ENCODE measurements around the gene CBFB. TPM values are rescaled to one million over a fixed set of nuclear protein-coding genes. Genes with fewer than 3 reads are reported as not detected.

Gene CBFB
- total RNA-seq, 6 experiments from 2014 or later = 7.9 to 23.3 (median 18.9) TPM

DNA sequence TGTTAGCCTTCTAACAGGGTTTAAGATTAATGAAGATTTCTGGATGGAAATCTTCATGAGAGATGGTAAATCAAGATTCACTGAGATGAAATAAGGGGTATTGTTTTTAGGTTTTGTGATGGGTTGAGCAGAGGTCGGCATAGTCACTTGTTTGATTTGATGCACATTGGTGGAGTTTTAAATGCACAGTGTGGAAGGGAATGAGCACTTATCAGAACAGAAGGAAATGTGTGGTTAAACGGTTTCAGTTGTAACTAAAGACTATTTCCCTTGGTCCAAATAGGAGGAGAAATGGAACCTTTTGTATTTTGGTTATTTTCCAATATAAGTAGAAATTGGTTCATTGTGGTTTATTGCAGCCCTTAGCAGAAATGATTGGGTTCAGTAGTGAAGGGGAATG is 34.1 kb downstream of the CBFB start:
- no peak for TF ChIP-seq POLR2A (IDR thresholded peaks at IDR 0.05)
- TF ChIP-seq, protein P1, sequence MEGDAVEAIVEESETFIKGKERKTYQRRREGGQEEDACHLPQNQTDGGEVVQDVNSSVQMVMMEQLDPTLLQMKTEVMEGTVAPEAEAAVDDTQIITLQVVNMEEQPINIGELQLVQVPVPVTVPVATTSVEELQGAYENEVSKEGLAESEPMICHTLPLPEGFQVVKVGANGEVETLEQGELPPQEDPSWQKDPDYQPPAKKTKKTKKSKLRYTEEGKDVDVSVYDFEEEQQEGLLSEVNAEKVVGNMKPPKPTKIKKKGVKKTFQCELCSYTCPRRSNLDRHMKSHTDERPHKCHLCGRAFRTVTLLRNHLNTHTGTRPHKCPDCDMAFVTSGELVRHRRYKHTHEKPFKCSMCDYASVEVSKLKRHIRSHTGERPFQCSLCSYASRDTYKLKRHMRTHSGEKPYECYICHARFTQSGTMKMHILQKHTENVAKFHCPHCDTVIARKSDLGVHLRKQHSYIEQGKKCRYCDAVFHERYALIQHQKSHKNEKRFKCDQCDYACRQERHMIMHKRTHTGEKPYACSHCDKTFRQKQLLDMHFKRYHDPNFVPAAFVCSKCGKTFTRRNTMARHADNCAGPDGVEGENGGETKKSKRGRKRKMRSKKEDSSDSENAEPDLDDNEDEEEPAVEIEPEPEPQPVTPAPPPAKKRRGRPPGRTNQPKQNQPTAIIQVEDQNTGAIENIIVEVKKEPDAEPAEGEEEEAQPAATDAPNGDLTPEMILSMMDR (IDR thresholded peaks at IDR 0.05) = no peak
- ATAC-seq = no peak

DNA sequence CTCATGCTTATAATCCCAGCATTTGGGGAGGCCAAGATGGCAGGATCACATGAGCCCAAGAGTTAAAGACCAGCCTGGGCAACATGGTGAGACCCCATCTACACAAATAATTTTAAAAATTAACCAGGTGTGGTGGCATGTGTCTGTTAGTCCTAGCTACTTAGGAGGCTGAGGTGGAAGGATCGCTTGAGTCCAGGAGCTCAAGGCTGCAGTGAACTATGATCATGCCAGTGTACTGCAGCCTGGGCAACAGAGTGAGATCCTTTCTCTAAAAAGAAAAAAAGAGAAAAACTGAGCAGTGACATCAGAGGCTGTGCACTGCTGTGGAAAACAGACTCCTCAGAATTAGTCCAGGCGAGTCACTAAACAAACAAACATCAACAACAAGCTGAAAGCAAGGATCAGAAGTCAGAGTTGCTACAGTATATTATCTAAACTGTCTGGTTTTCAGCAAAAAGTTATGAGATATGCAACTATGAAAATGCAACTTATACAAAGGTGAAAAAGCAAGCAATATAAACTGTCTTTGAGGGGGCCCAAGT is 39.3 kb downstream of the CBFB start:
- intact Hi-C loops (cut with DNase I) = no loop called here
- 92% methylated on average over 2 of the region's 2 CpGs for WGBS (ENCODE audit: insufficient coverage, low coverage, low lambda C conversion rate, missing lambda C conversion rate)
- Histone ChIP-seq H3K4me3 (no peak overlapping the region), H3K27me3 (no peaks in the 10 kb centered on the region), H3K9me3 (no peaks in the 10 kb centered on the region), H3K4me1 (no peaks in the 10 kb centered on the region), H3K36me3 (peaks cover 0 to 29% (median 3%) of the 10 kb centered on the region in 4 donors), H3K27ac (no peak overlapping the region)
- TF ChIP-seq, protein P1 (IDR thresholded peaks at IDR 0.05) = no peak
- no peak for TF ChIP-seq POLR2A (IDR thresholded peaks at IDR 0.05)
- peak in 1 of 4 donors; percentile 75 for ATAC-seq
- DNase-seq = no peak

More for the DNA sequence above, 34.1 kb downstream of the CBFB start:
- Histone ChIP-seq H3K27me3 (no peaks in the 10 kb centered on the region), H3K27ac (no peak overlapping the region), H3K4me1 (no peaks in the 10 kb centered on the region), H3K4me3 (no peak overlapping the region), H3K36me3 (peaks cover 0 to 12% (median 0%) of the 10 kb centered on the region in 4 donors), H3K9me3 (no peaks in the 10 kb centered on the region)
- no peak for DNase-seq
- intact Hi-C loops (cut with DNase I) = no loop called here
- WGBS (ENCODE audit: insufficient coverage, low coverage, low lambda C conversion rate, missing lambda C conversion rate) = 33% methylated on average over 2 of the region's 2 CpGs

DNA sequence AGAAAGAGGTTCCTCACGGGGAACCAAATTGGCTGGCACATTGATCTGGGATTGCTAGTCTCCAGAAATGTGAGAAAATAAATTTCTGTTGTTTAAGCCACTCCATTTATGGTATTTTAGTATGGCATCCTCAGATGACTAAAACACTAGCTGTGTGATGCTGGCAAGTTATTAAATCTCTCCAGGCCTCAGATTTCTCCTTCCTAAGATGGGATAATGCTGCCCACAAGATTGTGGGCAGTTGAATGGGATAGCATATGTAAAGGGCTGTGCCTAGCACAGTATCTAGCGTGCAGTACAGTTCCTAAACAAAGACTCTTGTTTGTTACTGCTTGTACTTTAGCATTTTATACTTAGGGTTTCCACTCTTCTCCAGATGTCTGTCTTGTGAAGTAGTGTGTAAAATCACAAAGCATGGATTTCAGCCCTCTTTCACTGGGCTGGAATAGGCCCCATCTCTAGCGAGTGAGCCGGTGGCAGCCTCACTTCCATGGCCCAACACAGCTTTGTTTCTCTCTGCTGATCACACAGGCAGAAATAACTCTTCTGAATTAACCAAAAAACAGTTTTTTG is 42.6 kb downstream of the CBFB start:
- Histone ChIP-seq H3K9me3 (no peaks in the 10 kb centered on the region), H3K4me1 (no peaks in the 10 kb centered on the region), H3K4me3 (no peak overlapping the region), H3K36me3 (peaks cover 0 to 38% (median 6%) of the 10 kb centered on the region in 4 donors), H3K27me3 (no peaks in the 10 kb centered on the region), H3K27ac (no peak overlapping the region)
- intact Hi-C loops (cut with DNase I) = no loop called here
- WGBS (ENCODE audit: insufficient coverage, low coverage, low lambda C conversion rate, missing lambda C conversion rate) = 90% methylated on average over 4 of the region's 4 CpGs
- no peak for TF ChIP-seq POLR2A (IDR thresholded peaks at IDR 0.05)
- TF ChIP-seq, protein P1 (IDR thresholded peaks at IDR 0.05) = no peak
- ATAC-seq = no peak
- no peak for DNase-seq

DNA sequence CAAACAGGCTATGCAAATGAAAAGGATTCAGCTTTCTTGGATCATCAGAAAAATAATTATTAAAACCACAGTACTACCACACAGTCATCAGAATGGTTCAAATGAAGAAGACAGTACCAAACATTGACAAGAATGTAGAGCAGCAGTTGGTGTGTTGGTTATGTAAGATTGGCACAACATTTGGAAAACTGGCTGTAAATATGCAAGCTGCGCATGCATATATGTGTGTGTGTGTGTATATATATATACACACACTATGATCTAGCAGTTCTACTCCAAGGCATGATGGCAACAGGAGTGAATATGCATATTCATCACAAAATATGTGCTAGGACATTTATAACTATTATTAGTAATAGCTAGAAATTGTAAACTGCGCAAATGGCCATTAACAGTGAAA is 46.4 kb downstream of the CBFB start:
- no peak overlapping the region for H3K4me3 ChIP-seq
- H3K36me3 ChIP-seq = peaks cover 0 to 11% (median 4%) of the 10 kb centered on the region in 4 donors
- DNase-seq (no peak), ATAC-seq (no peak)
- H3K27ac ChIP-seq = no peak overlapping the region
- H3K4me1 ChIP-seq = no peaks in the 10 kb centered on the region
- 100% methylated on average over 2 of the region's 2 CpGs for WGBS (ENCODE audit: insufficient coverage, low coverage, low lambda C conversion rate, missing lambda C conversion rate)
- TF ChIP-seq POLR2A (IDR thresholded peaks at IDR 0.05) = no peak
- TF ChIP-seq, protein P1 (IDR thresholded peaks at IDR 0.05) = no peak
- H3K27me3 ChIP-seq = no peaks in the 10 kb centered on the region
- intact Hi-C loops (cut with DNase I) = no loop called here
- no peaks in the 10 kb centered on the region for H3K9me3 ChIP-seq

Measured in right lobe of liver (tissue), 6 donors.